Activated naive CD8-positive, alpha-beta T cell (primary cell): ENCODE data around the gene NYAP2.

Source experiments
- H3K27ac Mint-ChIP-seq: one replicate; pipeline ENCODE4 v1.8.0; 2021; ENCODE audit warnings: mixed read lengths
- H3K27me3 Mint-ChIP-seq: one replicate; pipeline ENCODE4 v1.8.0; 2021; ENCODE audit warnings: mixed read lengths
- H3K36me3 Mint-ChIP-seq: one replicate; pipeline ENCODE4 v1.8.0; 2021; ENCODE audit warnings: mixed read lengths
- H3K4me1 Mint-ChIP-seq: one replicate; pipeline ENCODE4 v1.8.0; 2021; ENCODE audit warnings: low read depth, mixed read lengths
- H3K4me3 Mint-ChIP-seq: one replicate; pipeline ENCODE4 v1.8.0; 2021; ENCODE audit warnings: mild to moderate bottlenecking, mixed read lengths
- H3K9me3 Mint-ChIP-seq: one replicate; pipeline ENCODE4 v1.8.0; 2021; ENCODE audit warnings: low read depth, mixed read lengths

The NYAP2 gene

DNA sequence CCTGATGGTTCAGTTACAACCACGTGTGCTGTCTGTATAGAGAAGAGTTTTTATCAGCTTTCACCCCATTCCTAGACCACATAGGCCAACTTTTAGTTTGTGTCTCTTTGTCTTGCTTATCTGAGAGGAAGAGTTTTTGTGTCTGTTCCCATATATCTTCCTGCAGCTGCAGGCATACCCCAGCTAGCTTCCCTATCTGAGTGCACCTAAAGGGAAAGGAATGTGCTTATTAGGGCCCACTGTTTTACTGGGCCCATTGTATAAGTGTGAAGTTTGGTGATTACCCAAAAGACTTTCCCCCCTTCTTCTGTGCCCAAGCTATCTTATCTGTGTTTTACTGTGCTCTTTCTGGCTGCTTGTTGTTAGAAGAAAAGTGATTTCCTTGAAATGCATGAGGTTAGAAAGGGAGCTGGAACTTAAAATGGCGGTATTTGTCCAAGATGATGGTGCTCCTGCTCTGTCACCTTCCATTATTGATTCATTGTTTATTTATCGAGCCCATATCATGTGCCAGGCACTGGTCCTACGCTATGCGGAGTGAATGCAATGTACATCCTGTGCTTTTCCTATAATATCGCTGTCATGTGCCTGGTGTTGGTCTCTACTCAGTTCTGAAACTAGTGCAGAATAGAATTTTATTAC, 57.2 kb downstream of the NYAP2 start:
- Mint-ChIP-seq H3K4me3 (no peak overlapping the region), H3K4me1 (no peaks in the 10 kb centered on the region), H3K27me3 (peaks cover 13% of the 10 kb centered on the region), H3K9me3 (no peaks in the 10 kb centered on the region), H3K27ac (no peak overlapping the region), H3K36me3 (no peaks in the 10 kb centered on the region)

DNA sequence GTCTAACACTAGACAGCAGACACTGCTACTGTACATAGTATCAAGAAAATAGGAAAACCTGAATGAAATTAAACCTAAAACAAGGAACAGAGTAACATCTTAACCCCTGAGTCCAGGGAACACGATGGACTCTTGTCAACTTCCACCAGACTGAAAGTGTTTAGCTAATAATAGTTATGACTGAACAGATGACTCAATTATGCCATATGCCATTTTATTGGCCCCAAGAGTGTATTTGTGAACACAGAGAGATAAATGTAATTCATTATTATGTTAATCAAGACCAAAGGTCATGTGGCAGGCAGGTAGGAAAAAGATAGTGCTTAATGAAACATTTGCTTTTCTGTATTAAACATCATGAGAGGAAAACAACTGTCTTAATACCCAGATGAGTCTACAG, 58.0 kb downstream of the NYAP2 start:
- peaks cover 12% of the 10 kb centered on the region for H3K27me3 Mint-ChIP-seq
- no peaks in the 10 kb centered on the region for H3K9me3 Mint-ChIP-seq
- peaks cover 3% of the 10 kb centered on the region for H3K36me3 Mint-ChIP-seq
- H3K27ac Mint-ChIP-seq: no peak overlapping the region
- no peak overlapping the region for H3K4me3 Mint-ChIP-seq
- H3K4me1 Mint-ChIP-seq: no peaks in the 10 kb centered on the region

DNA sequence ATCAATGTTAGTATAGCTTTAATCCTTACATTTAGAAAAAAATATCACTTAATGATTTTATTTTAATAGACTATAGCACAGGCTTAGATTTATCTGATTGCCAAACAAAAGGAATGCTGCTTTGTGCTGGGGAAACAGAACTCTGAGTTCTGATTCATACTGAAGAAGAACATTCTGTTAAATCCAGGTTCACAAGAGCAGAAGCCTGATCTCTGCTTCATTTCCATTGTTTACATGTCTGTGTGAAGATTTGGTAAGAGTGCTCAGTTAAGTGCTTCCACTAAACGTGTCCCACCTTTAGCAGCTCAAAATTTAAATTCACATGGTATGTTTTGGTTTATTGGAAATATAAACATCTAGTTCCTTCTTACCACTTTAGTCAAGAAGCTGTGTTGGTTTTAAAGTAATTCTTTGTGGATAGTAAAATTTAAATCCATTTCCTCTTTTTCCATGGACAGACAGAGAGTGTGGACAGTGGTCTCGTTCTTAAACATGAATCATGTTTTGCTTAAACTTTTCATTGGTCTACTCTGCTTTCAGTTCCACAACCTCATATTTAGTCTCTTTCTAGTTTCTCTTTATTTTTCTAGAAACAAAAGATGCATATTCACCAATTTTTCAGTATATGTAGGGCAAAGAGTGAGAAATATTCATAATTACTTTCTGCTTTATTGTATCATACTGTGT, 59.1 kb downstream of the NYAP2 start:
- H3K27me3 Mint-ChIP-seq: peaks cover 12% of the 10 kb centered on the region
- no peaks in the 10 kb centered on the region for H3K9me3 Mint-ChIP-seq
- H3K4me3 Mint-ChIP-seq: no peak overlapping the region
- peaks cover 6% of the 10 kb centered on the region for H3K4me1 Mint-ChIP-seq
- peaks cover 3% of the 10 kb centered on the region for H3K36me3 Mint-ChIP-seq
- H3K27ac Mint-ChIP-seq: no peak overlapping the region

DNA sequence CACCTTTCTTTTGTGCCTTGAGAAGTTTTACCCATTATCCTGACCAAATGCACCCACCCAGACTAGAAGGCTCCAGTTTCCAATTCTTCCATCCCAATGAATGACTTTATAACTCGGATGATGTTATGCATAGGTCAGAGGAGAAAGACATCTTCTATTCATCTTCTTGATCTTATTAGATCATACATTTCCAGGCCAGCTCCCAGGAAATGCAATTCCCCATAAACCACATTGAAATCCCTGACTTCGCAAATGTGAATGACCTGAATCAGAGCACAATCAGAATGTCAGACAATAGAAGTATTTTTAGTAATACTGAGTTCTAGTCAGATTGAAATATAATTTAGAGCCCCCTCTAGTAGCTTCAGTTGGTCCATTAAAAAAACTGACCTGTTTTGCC, 62.9 kb downstream of the NYAP2 start:
- Mint-ChIP-seq H3K27me3 (peaks cover 10% of the 10 kb centered on the region), H3K27ac (no peak overlapping the region), H3K36me3 (peaks cover 3% of the 10 kb centered on the region), H3K4me3 (no peak overlapping the region), H3K4me1 (peaks cover 30% of the 10 kb centered on the region), H3K9me3 (no peaks in the 10 kb centered on the region)

DNA sequence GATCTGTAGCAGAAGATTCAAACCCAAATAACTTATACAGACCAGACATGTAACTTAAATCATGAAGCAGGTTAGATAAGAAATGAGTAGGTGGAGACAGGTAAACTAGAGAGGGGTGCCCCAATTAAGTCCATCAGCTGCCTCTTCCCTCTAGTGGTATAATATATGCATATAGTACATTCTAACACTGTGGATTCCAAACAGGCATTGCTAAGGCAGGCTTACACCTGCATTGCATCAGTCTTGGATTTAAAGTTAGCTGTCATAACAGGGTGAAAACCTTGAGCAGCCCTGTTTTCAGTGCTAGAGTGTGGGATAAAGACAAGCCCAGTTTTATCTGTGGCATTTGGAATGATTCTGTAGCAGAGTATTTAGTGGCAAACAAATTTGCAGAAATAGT, 63.4 kb downstream of the NYAP2 start:
- Mint-ChIP-seq H3K4me3 (no peak overlapping the region), H3K27ac (no peak overlapping the region), H3K27me3 (peaks cover 10% of the 10 kb centered on the region), H3K9me3 (peaks cover 3% of the 10 kb centered on the region), H3K4me1 (peaks cover 30% of the 10 kb centered on the region), H3K36me3 (peaks cover 3% of the 10 kb centered on the region)

DNA sequence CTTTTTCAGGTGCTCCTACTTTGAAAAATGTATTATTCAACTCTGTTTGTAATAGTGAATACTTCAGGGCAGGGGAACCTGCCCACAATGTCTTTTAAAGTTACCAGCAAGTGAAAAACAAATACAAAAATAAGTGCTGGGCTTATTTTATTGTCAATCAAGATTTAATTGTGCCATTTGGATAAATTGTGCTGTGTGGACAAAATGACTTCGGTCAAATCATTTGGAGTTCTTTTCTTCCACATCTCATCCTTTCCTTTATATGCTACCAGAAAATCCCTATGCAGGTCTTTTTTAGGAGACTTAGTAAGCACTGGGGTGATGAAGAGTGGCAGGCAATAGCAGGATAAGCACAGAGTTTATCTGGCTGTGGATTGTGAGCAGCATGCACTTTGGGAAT, 63.9 kb downstream of the NYAP2 start:
- Mint-ChIP-seq H3K36me3 (peaks cover 3% of the 10 kb centered on the region), H3K4me1 (peaks cover 30% of the 10 kb centered on the region), H3K27me3 (peaks cover 10% of the 10 kb centered on the region), H3K4me3 (peak overlapping the region; percentile 84), H3K9me3 (peaks cover 5% of the 10 kb centered on the region), H3K27ac (no peak overlapping the region)

DNA sequence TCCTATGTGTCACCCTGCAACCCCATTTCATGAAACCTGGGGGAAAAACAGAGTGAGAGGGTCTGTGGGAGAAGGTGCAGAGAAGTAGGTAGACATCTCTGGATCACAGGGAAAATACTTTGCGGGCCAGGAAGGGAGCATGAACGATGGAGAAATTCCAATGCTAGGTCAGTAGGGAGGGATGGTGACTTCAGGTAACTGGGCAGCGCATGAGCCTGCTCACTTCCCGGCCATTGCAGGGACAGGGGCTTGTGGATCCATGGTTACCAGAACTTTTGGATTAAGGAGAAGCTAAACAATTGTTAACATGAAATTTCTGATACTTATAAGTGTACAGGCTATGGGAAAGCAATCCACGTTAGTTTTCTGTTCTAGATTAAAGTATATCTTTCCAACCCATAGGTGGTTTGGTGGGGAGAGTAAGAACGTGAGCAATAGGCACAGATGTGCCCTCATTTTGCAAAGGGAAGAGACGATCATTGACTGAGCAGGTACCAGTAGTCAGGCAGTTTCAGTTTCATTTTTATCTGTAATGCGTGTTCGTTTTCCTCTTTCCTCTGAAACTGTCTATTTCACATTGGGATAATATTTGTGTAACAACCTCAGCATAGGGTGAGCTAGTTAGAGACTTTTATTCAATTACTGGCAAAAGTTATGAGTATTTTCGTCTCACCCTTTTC, 65.0 kb downstream of the NYAP2 start:
- Mint-ChIP-seq H3K4me3 (peak overlapping the region; percentile 84), H3K36me3 (peaks cover 3% of the 10 kb centered on the region), H3K27ac (peak overlapping the region; percentile 59), H3K27me3 (peaks cover 4% of the 10 kb centered on the region), H3K4me1 (peaks cover 30% of the 10 kb centered on the region), H3K9me3 (peaks cover 5% of the 10 kb centered on the region)

DNA sequence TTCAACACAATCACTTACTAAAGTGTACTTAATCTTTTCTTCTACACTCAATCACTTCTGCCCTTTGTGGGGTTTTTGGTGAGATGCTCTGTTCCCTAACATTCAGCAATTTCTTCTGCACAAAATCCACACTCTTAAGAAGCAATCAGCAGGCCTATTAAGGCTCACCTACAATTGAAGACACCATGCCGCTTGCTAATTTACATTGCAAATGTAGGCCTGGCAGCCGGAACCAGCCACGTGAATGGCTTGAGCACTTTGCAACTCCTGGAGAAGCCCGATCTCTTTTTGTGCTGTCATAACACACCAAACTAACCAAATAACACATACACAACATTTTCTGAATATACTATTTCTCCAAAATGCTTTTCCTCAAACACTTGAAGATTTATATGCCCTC, 66.3 kb downstream of the NYAP2 start:
- peaks cover 3% of the 10 kb centered on the region for H3K36me3 Mint-ChIP-seq
- no peaks in the 10 kb centered on the region for H3K27me3 Mint-ChIP-seq
- H3K27ac Mint-ChIP-seq: no peak overlapping the region
- no peak overlapping the region for H3K4me3 Mint-ChIP-seq
- H3K4me1 Mint-ChIP-seq: peaks cover 30% of the 10 kb centered on the region
- H3K9me3 Mint-ChIP-seq: peaks cover 5% of the 10 kb centered on the region

DNA sequence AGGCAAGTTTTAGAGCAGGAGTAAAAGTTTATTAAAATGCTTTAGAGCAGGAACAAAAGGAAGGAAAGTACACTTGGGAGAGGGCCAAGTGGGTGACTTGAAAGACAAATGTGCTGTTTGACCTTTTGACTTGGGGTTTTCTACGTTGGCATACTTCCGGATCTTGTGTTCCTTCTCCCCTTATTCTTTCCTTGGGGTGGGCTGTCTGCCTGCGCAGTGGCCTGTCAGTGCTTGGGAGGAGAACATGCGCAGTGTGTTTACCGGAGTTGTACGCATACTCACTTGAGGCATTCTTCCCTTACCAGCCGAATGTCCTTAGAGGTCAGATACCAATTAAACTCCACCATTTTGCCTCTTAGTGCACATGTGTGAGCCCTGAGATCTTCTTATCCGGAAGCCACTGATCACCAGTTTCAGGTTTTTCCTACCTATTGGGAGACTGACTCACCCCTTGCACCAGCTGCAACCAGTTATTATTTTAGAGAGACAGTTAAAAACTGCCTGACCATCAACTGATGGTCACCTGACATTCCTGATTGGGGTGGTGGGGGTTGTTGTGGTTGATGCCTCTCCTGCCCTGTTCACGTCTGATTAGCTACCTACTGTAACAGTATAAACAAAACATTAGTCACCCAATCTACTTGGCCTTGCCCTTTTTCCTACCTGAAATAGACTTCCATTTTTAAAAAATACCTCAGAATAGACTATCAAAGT, 67.5 kb downstream of the NYAP2 start:
- no peaks in the 10 kb centered on the region for H3K27me3 Mint-ChIP-seq
- H3K36me3 Mint-ChIP-seq: peaks cover 3% of the 10 kb centered on the region
- peaks cover 5% of the 10 kb centered on the region for H3K9me3 Mint-ChIP-seq
- H3K27ac Mint-ChIP-seq: no peak overlapping the region
- no peak overlapping the region for H3K4me3 Mint-ChIP-seq
- peaks cover 30% of the 10 kb centered on the region for H3K4me1 Mint-ChIP-seq

DNA sequence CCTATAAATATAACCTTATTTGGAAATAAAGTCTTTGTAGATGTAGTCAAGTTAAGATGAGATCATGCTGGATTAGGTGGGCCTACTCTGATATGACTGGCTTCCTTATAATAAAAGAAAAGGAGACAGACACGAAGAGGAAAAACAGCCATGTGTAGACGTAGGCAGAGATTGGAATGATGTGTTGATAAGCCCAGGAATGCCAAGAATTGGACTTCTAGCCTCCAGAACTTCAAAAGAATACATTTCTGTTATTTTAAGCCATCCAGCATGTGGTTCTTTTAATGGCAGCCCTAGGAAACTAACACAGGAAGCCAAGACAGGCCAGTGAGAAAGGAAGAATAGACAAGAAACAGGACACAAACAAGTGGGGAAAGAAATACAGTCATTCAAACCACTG, 68.6 kb downstream of the NYAP2 start:
- no peak overlapping the region for H3K27ac Mint-ChIP-seq
- H3K9me3 Mint-ChIP-seq: peaks cover 5% of the 10 kb centered on the region
- no peaks in the 10 kb centered on the region for H3K36me3 Mint-ChIP-seq
- H3K4me3 Mint-ChIP-seq: no peak overlapping the region
- peaks cover 26% of the 10 kb centered on the region for H3K4me1 Mint-ChIP-seq
- no peaks in the 10 kb centered on the region for H3K27me3 Mint-ChIP-seq

DNA sequence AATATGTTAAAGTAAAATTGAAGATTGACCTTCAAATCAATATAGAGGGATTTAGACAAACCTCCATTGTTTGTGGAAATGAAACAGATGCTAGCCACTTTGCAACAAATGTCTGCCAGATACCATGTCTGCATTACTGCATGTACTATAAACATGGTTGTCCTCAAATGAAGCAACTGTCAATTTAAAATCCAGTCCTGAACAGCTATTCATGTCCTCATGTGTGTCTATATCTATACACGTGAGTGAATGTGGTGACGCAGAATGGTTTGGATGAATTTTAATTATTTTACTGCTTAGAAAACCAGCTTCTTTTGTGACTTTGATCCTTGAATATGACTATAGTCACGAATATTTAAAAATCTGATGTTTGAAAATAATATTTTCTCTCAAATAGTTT, 71.5 kb downstream of the NYAP2 start:
- Mint-ChIP-seq H3K36me3 (no peaks in the 10 kb centered on the region), H3K27ac (no peak overlapping the region), H3K27me3 (peaks cover 1% of the 10 kb centered on the region), H3K4me3 (no peak overlapping the region), H3K4me1 (peaks cover 3% of the 10 kb centered on the region), H3K9me3 (peaks cover 5% of the 10 kb centered on the region)

DNA sequence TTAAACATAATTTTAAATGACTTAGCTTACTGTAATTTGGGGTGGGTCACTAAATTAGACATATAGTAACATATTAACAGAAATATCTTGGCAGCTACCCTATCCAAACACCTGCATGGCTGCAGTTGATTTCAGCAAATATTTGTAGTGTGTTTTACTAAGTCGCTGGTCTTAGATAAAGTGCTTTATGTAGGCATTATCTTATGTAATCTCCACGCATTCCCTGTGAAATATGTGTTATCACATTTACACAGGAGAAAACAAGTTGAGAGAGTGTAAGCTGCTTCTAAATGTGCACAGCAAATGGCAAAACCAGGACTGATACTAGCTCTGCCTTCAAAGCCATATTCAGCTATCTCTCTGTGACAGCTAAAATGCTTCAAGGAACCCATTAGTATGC, 72.0 kb downstream of the NYAP2 start:
- Mint-ChIP-seq H3K4me3 (no peak overlapping the region), H3K27me3 (peaks cover 1% of the 10 kb centered on the region), H3K9me3 (peaks cover 5% of the 10 kb centered on the region), H3K27ac (no peak overlapping the region), H3K36me3 (no peaks in the 10 kb centered on the region), H3K4me1 (peaks cover 3% of the 10 kb centered on the region)

DNA sequence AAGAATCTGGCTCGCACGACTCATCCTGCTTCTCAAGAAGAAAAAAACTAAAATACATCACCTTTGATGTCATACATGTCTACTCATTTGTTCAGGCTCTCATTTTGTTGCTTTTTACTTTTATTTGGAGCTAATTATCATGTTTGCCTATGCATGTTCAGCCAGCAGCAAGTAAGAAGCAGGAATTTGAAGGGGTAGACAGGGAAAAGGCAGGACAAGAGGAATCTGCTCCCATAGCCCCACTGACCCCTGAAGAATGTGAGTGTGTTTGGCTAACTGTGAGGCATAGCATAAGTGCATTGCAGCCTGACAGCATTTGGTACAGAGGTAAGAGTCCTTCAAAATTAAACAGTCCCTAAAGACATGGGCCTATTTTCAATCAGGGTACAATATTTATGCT, 72.7 kb downstream of the NYAP2 start:
- Mint-ChIP-seq H3K4me3 (no peak overlapping the region), H3K27me3 (peaks cover 1% of the 10 kb centered on the region), H3K36me3 (no peaks in the 10 kb centered on the region), H3K4me1 (no peaks in the 10 kb centered on the region), H3K9me3 (peaks cover 5% of the 10 kb centered on the region), H3K27ac (no peak overlapping the region)

DNA sequence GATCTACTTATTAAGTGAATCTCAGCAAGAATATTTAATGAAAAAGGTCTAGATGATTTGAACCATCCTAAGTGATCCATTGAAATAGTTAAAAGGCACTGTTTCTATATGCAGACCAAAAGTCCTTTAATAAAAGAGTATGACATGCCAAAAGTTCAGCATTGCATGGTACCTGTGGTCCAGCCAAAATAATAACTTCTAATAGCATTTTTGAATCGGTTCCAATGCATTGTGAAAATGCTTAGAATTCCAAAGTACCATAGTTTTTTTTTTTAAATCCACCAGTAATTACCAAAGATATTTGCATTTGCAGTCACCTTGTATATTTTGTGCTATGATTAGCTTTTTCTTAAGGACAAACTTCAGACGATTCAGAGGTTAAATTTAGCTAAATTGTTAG, 79.9 kb downstream of the NYAP2 start:
- no peak overlapping the region for H3K27ac Mint-ChIP-seq
- H3K9me3 Mint-ChIP-seq: no peaks in the 10 kb centered on the region
- peaks cover 12% of the 10 kb centered on the region for H3K27me3 Mint-ChIP-seq
- no peaks in the 10 kb centered on the region for H3K36me3 Mint-ChIP-seq
- H3K4me1 Mint-ChIP-seq: no peaks in the 10 kb centered on the region
- no peak overlapping the region for H3K4me3 Mint-ChIP-seq

DNA sequence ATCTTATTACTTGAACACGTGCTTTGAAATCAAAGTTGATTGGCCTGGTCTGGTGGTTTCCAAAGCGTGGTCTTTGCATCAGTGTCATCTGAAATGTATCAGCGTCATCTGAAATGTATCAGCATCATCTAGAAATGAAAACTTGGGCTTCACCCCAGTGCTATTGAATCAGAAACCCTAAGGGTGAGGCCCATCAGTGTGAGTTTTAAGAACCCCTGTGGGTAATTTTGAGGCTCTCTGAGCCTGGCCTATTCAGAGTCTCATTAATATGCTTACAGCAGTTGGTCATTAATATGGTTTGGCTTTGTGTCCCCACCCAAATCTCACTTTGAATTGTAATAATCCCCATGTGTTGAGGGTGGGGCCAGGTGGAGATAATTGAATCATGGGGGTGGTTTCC, 85.2 kb downstream of the NYAP2 start:
- no peaks in the 10 kb centered on the region for H3K4me1 Mint-ChIP-seq
- no peak overlapping the region for H3K27ac Mint-ChIP-seq
- H3K4me3 Mint-ChIP-seq: no peak overlapping the region

More for the DNA sequence above, 85.2 kb downstream of the NYAP2 start:
- peaks cover 6% of the 10 kb centered on the region for H3K27me3 Mint-ChIP-seq
- no peaks in the 10 kb centered on the region for H3K36me3 Mint-ChIP-seq
- peaks cover 3% of the 10 kb centered on the region for H3K9me3 Mint-ChIP-seq
